NCI-H2107 treated with DMSO at 0.1 percent for 48 hours (cell line): ENCODE results near the gene RNPS1.

Source experiments
- DNase-seq: peaks from one replicate; lab custom pipeline; 2025; ENCODE audit not compliant: unreplicated experiment; lab: John Stamatoyannopoulos, UW

RNPS1 gene

GRCh38 chr16:2267913-2268666 is at the start of gene RNPS1:
Gene RNPS1 (minus strand): TSS chr16:2268126. CDS start chr16:2264643, 3,483 bp downstream.
- DNase-seq, result peak; percentile 86

- no peak for DNase-seq
Observed at GRCh38 chr16:2317231-2318020, 49.5 kb upstream of the RNPS1 start.

- DNase-seq, result no peak
Observed at GRCh38 chr16:2308089-2308962, 40.4 kb upstream of the RNPS1 start.

GRCh38 chr16:2299915-2300192 is 31.9 kb upstream of the RNPS1 start:
- no peak for DNase-seq

GRCh38 chr16:2299121-2299914 is 31.4 kb upstream of the RNPS1 start:
- no peak for DNase-seq

- DNase-seq, result no peak
Observed at GRCh38 chr16:2298621-2299020, 30.7 kb upstream of the RNPS1 start.

- DNase-seq, result no peak
Observed at GRCh38 chr16:2297506-2297860, 29.6 kb upstream of the RNPS1 start.

GRCh38 chr16:2296661-2297505 is 29.0 kb upstream of the RNPS1 start:
- no peak for DNase-seq

- DNase-seq, result no peak
Observed at GRCh38 chr16:2295056-2295798, 27.3 kb upstream of the RNPS1 start.

- no peak for DNase-seq
Observed at GRCh38 chr16:2292221-2292620, 24.3 kb upstream of the RNPS1 start.

- DNase-seq, result no peak
Observed at GRCh38 chr16:2289282-2289681, 21.4 kb upstream of the RNPS1 start.

- DNase-seq, result no peak
Observed at GRCh38 chr16:2288726-2289125, 20.8 kb upstream of the RNPS1 start.

- DNase-seq, result no peak
Observed at GRCh38 chr16:2287916-2288547, 20.1 kb upstream of the RNPS1 start.

GRCh38 chr16:2286550-2286949 is 18.6 kb upstream of the RNPS1 start:
- DNase-seq, result no peak

GRCh38 chr16:2285731-2286191 is 17.8 kb upstream of the RNPS1 start:
- no peak for DNase-seq

GRCh38 chr16:2284797-2285576 is 17.1 kb upstream of the RNPS1 start:
- no peak for DNase-seq

- no peak for DNase-seq
Observed at GRCh38 chr16:2284001-2284770, 16.3 kb upstream of the RNPS1 start.
